Subcutaneous adipose tissue (tissue), 4 donors: Measurements from ENCODE around the gene SLC4A2. TPM values are rescaled to one million over a fixed set of nuclear protein-coding genes. Genes with fewer than 3 reads are reported as not detected.

Experiments
- CTCF ChIP-seq: fragments of 450-650 bp; IDR thresholded peaks from one replicate; pipeline ENCODE4 v1.5.1; 2016; ENCODE audit warnings: low read depth, mild to moderate bottlenecking, control low read depth, antibody characterized with exemption, moderate library complexity
- total RNA-seq, 4 donors: library from RNA; depleted of rRNA; stranded (reverse); fragments of >200 nt; gene quantifications; one replicate each; pipeline ENCODE4 v1.1.0, GENCODE V29; 2016

The SLC4A2 gene
- total RNA-seq, 4 donors from 2014 or later, result 40.1 to 65.0 (median 44.6) TPM

- no peak for TF ChIP-seq CTCF
Measured at GRCh38 chr7:151045262-151045661, 14.1 kb upstream of the SLC4A2 start.

GRCh38 chr7:151045967-151046366 is 13.4 kb upstream of the SLC4A2 start:
- TF ChIP-seq CTCF, result no peak

GRCh38 chr7:151046603-151047573 is 12.5 kb upstream of the SLC4A2 start:
- no peak for TF ChIP-seq CTCF

- no peak for TF ChIP-seq CTCF
Measured at GRCh38 chr7:151047976-151048815, 11.2 kb upstream of the SLC4A2 start, which contains the start of gene ASIC3. Gene ASIC3 (plus strand): TSS chr7:151048531. CDS start chr7:151048886, 355 bp downstream.

GRCh38 chr7:151048911-151049463 is 10.4 kb upstream of the SLC4A2 start:
- TF ChIP-seq CTCF, result no peak

- no peak for TF ChIP-seq CTCF
Measured at GRCh38 chr7:151051108-151051507, 8.3 kb upstream of the SLC4A2 start.
